Ecto neural progenitor cell (in vitro differentiated cells): ENCODE measurements around the gene CD9.
A peak's percentile ranks its signal among the peaks of the same experiment; 100 is the strongest.

Experiments used
- DNase-seq: peaks from one replicate; pipeline ENCODE4 v3.0.0-alpha.2; 2018; ENCODE audit warnings: low spot score

The CD9 gene

DNA sequence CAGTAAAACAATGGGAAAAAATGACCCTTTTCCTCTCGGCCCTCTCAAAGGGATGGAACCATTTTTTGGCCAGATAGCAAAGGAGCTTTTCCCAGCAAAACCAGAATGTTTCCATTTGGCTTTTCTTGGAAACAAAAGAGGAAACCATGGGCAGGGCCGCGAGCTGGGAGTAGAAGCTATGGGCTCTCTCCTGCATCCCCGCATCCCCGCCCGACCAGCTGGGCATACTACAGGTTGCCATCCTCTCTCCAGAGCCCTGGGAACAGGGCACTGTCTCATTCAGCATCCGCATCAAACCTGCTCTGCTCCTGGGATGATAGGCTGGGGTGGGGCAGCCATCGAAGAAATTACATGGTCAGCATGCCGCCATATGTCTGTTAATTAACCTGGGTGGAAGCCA lies 20.9 kb downstream of the CD9 start:
- DNase-seq: no peak

DNA sequence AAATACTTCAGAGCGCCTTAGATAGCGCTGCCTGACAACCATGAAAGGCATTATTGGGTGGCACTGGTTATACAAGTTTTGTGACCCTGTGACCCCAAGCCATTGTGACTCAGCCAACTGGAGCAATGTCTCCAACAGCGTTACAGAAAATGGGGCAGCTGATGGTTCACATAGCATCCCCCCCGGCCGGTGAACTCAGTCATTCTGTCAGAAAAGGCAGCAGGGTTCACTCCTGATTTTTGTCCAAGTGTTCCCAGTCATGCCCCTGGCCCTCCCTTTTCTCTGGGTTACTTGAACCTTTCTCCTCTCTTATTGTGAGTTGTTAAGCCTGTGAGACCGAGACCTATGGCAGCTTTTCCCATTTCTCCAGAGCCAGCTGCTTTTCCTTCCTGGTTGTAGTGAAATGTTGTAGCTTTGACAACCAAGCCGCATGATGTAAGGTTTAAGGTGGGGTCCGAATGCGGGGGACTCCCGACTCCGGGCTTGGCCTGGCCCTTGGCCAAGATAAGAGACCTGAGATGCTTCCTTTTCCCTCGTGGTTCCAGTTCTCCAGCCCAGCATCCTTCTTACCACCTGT lies 22.0 kb downstream of the CD9 start:
- DNase-seq: peak; percentile 76

DNA sequence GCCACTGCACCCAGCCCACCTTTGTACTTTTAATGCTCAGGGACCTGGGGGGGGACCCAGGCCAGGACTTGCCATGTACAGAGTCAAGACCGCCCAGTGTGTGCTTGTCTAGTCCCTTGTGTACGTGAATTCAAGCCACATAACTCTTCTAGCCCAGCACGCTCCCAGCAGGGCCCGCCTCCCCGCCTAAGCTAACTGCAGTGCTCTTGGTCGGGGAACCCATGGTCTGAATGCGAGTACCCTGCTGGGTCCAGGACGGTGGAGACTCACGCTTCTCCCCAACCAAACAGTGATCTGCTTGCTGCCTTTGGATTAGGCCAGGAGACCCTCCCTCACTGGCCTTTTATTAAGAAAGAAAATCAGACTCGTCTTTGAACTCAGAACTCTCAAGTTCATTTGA lies 23.3 kb downstream of the CD9 start:
- DNase-seq: no peak

DNA sequence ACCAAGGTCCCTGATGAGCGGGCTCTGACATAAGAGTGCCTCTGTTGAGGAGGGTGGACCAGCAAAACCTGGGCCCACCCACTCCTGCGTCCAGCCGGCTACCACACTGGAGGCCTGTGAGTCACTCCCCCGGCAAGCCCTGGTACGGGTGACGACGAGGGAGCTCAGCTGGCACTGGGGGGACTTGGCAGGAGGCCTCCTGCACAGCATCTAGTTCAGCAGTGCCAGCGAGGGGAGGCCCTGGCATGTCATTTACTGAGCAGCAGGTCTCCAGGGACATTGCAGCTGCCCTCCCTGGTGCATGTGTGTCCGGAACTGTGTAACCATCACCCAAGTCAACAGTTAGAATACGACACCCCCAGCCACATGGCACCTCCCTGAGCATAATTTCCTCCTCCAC lies 24.4 kb downstream of the CD9 start:
- DNase-seq: no peak

DNA sequence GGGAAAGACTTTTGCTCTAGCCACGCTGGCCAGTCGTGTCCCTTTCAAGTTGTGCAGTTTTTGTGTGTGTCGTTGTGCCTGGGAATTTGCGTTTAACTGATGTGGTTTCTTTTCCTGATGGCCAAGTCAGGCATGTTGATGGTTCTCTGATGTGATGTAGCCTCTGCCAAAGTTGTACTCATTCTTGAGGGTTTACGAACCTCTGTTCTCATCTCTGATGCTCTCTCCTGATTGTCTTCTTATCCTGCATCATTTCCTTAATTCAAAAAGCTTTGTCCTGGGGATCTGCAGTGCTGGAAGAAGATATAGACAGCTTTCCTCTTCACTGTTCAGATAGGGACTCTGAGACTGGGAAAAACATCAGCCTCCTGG lies 25.4 kb downstream of the CD9 start:
- DNase-seq: no peak

DNA sequence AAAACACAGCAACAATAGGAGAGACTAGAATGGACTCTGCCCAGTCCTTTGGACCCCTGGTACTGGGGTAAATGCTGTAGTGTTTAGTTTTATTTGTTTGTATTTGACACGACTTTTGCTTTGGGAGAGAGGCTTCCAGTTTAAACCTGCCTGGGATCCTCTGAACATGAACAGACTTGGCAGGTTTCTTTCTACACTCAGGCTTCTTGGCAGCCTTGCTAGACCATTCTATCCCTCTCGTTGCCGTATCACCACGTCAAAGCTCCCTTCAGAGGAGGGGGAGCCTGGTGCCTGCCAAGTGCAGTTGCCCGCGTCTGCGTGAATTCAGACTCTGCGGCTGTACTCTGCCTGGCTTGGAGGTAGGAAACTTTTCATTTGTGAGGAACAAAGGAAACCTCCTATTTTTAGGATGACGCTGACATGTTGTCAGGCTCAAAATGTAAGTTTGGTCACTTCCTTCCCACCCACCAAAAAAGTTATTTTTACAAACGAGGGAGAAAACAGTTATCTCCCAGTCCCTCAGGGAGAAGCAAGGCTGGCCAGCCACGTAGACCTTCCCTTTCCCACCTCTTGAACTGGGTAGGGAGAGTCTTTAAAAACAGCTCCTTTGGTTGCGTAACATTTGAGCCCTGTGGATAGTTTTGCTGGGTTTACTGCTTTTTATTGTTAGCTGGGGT lies 25.9 kb downstream of the CD9 start:
- DNase-seq: no peak

DNA sequence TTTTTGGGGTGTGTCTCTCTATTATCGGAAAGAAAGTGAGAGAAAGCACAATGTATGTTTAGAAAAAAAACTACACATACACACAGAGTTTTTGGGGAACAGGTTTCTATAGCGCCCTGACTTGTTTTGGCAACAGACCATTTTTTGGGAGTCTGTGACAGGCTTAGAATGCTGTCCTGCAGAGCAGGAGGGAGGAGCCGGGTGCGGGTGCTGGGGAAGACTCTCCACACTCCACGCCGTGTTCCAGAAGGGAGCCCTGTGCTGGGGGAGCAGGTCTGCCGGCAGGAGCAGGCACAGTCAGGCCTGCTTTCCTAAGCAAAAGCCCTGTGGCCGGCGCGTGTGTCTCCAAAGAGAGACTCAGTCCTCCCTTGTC lies 26.5 kb downstream of the CD9 start:
- no peak for DNase-seq

GRCh38 chr12:6228535-6229223 lies 28.5 kb downstream of the CD9 start:
- DNase-seq: no peak

DNA sequence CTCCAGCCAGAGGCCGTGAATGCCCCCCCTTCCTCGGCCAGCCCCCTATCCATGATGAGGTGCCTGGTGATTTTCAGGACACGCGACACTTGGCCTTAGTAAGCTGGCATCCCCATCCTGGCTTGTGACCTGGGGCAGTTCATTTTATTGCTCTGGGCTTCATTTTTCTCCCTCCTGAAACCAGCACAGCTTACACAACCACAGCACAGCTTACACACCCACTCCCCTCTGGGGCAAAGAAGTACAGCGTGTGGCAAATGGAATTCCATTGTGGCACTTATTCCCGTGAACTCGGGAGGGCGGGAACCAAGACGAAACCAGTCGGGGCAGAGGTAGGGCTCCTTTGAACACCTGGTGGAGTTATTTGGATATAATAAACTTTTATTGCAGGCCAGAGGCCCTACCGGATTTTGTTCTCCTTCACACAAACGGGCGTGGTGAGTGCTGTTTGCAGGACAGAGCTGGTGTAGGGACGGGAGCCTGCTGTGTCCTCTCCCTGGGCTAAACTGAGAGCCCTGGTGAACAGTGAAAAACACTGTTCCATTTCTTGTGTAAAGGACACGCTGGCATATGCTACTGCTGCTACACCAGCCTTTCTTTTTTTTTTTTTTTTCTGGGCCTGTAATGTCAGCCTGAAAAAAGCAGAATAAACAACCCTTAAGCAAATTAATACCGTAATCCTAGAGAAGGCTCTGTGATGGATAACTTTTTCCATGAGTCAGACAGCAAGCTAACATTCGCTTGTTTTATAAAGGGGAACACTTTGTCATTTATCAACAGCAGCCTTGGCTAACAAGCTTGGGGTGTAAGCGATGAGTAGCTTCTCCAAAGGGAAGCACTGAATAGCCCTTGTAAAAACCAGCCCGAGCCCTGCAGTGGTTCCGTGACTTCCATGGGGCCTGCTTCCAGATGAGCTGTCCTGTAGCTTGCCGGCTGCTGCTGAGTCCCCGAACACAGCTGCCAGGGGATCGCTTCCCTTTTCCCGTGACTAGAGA lies 29.3 kb downstream of the CD9 start:
- no peak for DNase-seq

- no peak for DNase-seq
These were observed 30.3 kb downstream of the CD9 start for GRCh38 chr12:6230321-6231110.

GRCh38 chr12:6231359-6232268 lies 31.4 kb downstream of the CD9 start:
- no peak for DNase-seq

GRCh38 chr12:6233121-6233971 lies 33.1 kb downstream of the CD9 start:
- DNase-seq: no peak

DNA sequence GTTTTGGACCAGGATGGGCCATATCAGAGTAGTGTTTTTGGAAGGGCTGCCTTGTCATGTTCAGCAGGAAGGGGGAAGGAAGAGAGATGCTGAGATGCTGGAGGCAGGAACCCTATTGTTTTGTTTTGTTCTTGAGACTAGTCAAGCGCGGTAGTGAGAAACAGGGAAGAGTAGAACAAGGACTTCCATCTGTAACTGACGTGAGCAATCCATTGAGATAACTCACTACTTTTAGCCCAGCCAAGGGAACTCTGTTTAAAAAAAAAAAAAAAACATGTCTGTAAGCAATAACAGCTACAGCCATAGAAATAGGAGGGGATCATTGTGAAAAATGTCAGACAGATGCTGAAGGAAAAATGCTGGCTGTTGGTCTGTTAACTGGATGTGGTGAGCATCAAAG lies 34.0 kb downstream of the CD9 start:
- no peak for DNase-seq

GRCh38 chr12:6234906-6235305 lies 34.7 kb downstream of the CD9 start:
- DNase-seq: no peak

DNA sequence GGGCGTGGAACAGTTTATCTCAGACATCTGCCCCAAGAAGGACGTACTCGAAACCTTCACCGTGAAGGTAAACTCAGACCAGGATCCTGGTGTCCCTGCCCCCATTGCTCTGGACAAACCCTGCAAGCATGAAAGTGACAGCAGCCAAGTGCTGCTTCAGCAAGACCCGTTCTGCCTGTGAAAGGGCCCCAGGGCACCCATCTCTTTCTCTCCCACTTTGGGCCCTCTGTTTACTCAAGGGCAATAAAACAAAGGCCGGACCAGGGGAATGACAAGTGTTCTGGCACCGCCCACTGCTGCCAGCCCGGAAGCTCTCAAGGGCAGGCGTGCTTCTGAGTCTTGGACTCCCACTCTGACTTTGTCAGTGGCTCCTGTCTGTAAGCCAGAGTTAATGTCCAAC lies 35.3 kb downstream of the CD9 start:
- no peak for DNase-seq

DNA sequence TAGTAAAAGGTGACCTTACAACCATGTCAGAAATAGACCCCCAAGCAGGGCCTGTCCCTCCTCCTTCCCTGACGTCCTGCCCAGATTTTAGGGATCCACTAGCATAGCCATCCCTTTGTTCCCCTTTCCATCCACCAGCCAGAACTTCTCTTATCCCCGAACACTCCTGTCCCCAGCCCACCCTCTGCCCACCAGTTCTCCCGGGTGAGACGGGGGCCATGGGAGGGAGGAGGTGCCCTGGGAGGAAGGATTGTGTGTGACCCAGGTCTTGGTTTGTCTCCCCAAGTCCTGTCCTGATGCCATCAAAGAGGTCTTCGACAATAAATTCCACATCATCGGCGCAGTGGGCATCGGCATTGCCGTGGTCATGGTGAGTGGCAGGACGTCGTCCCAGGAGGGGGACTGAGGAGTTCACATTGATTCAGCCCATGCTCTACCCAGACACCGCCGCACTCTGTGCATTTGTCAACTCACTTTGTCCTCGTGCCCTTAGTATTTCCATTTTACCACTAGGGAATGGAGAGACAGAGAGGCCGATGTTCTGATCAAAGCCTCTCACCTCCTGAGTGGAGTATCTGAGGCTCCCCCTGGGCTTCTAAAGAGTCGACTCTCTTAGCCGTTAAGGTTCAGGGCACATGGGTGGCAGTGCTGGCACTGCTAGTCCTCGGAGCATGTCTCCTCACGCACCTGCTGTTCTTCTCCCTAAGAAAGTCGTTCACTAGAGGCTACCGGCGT lies 35.9 kb downstream of the CD9 start:
- no peak for DNase-seq

DNA sequence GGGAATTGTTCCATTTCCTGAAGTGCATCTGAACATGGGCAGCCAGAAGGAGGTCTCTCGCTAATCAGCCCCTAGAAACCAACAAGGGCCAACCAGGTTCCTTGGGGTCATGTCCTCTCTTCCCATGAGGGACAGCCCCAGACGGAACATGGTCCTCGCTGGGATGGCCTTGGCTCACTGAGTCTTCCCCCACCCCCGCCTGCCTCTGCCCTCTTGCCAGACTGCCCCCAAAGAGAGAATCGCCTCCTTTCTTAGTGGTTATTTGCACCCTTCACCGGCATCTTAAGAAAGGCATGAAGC lies 36.4 kb downstream of the CD9 start:
- no peak for DNase-seq

DNA sequence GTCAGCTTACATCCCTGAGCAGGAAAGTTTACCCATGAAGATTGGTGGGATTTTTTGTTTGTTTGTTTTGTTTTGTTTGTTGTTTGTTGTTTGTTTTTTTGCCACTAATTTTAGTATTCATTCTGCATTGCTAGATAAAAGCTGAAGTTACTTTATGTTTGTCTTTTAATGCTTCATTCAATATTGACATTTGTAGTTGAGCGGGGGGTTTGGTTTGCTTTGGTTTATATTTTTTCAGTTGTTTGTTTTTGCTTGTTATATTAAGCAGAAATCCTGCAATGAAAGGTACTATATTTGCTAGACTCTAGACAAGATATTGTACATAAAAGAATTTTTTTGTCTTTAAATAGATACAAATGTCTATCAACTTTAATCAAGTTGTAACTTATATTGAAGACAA lies 37.6 kb downstream of the CD9 start:
- no peak for DNase-seq

- no peak for DNase-seq
These were observed 38.7 kb downstream of the CD9 start for GRCh38 chr12:6238875-6239274.
